ENCODE measurements around the gene DOCK3. TPM values are rescaled to one million over a fixed set of nuclear protein-coding genes. Genes with fewer than 3 reads are reported as not detected.

The DOCK3 gene
- total and polyA plus RNA-seq, 2 donors (not counting 3 experiments of a cell fraction or from before 2014, with no cell fraction given) = 0.08 to 0.13 TPM

GRCh38 chr3:50853936-50854335, 179.2 kb downstream of the DOCK3 start:
- no peaks in the 10 kb centered on the region for H4K20me1 ChIP-seq (replicated peaks; ENCODE audit: control insufficient read depth, extremely low read depth, insufficient read depth, low read length)
- no peak overlapping the region for H2AFZ ChIP-seq (ENCODE audit: low read depth, low read length)
- POLR2A ChIA-PET = no interaction called here
- intact Hi-C loops (cut with micrococcal nuclease) = no loop called here
- H3K4me1 ChIP-seq (ENCODE audit: control insufficient read depth, extremely low read depth, insufficient read depth, low read length) = no peaks in the 10 kb centered on the region
- no peak overlapping the region for H3K9ac ChIP-seq (replicated peaks; ENCODE audit: extremely low read depth, insufficient read depth, low read length)
- FAIRE-seq (no peak), DNase-seq (ENCODE audit: low read depth, low spot score) (no peak)
- dilution Hi-C loops (cut with MboI; ENCODE audit: extremely low pct_ligation_motif_present, low sequenced_read_pairs) = no loop called here
- H3K36me3 ChIP-seq (ENCODE audit: control insufficient read depth in 2 of 2, extremely low read depth in 1 of 2, insufficient read depth in 2 of 2, low read length in 2 of 2) = no peaks in the 10 kb centered on the region
- H3K9me1 ChIP-seq (replicated peaks; ENCODE audit: control insufficient read depth, extremely low read depth, insufficient read depth, low read length) = no peaks in the 10 kb centered on the region
- TF ChIP-seq POLR2AphosphoS5 (IDR thresholded peaks at IDR 0.05; ENCODE audit: insufficient read depth, low read depth, low read length) (no peak), POLR2A (IDR thresholded peaks at IDR 0.05; ENCODE audit: low read depth, low read length) (no peak), JUN (IDR thresholded peaks at IDR 0.05; ENCODE audit: borderline replicate concordance, insufficient read depth, insufficient read length, low read depth) (no peak), CTCF (IDR thresholded peaks at IDR 0.05; ENCODE audit: extremely low read depth in 1 of 2, insufficient read depth in 1 of 2, low read depth in 1 of 2, low read length in 2 of 2) (no peak), FOS (IDR thresholded peaks at IDR 0.05; ENCODE audit: borderline replicate concordance, insufficient read depth, low read length) (no peak), EZH2 (IDR thresholded peaks at IDR 0.05; ENCODE audit: borderline replicate concordance, low read depth, low read length, severe bottlenecking) (no peak), GATA2 (IDR thresholded peaks at IDR 0.05; ENCODE audit: insufficient read depth, insufficient read length, low read depth, low read length) (no peak), MYC (IDR thresholded peaks at IDR 0.05; ENCODE audit: low read depth, low read length) (no peak), MAX (IDR thresholded peaks at IDR 0.05; ENCODE audit: insufficient read depth, insufficient read length) (no peak)
- no peaks in the 10 kb centered on the region for H3K27me3 ChIP-seq (ENCODE audit: control insufficient read depth in 2 of 2, insufficient read depth in 2 of 2, low read length in 2 of 2)
- no peaks in the 10 kb centered on the region for H3K79me2 ChIP-seq (ENCODE audit: control insufficient read depth, insufficient read depth, low read length)
- CTCF ChIA-PET = no interaction called here
- H3K27ac ChIP-seq (ENCODE audit: insufficient read depth, low read depth, low read length) = no peak overlapping the region
- H3K4me3 ChIP-seq (replicated peaks in 1 of 3; ENCODE audit: insufficient read depth in 1 of 3, low read depth in 1 of 3, low read length in 3 of 3) = no peak overlapping the region
- no peak overlapping the region for H3K4me2 ChIP-seq (ENCODE audit: insufficient read depth, low read length)
- no TSS peak for BruUV-seq (replicated peaks)
- no peaks in the 10 kb centered on the region for H3K9me3 ChIP-seq (replicated peaks; ENCODE audit: control insufficient read depth, insufficient read depth, low read length)

Data from endothelial cell of umbilical vein (primary cell).